Osteocyte (in vitro differentiated cells): ENCODE results near the gene SMIM44. TPM values are rescaled to one million over a fixed set of nuclear protein-coding genes. Genes with fewer than 3 reads are reported as not detected.

Source experiments
- DNase-seq: peaks from one replicate; pipeline ENCODE4 v3.0.0; 2021; ENCODE audit warnings: mixed read lengths; ENCODE audit not compliant: unreplicated experiment; ENCODE audit errors: extremely low spot score
- H3K27ac Mint-ChIP-seq: one replicate; pipeline ENCODE4 v1.8.0; 2021; ENCODE audit warnings: mild to moderate bottlenecking, mixed read lengths; ENCODE audit not compliant: unreplicated experiment
- H3K27me3 Mint-ChIP-seq: one replicate; pipeline ENCODE4 v1.8.0; 2021; ENCODE audit warnings: mixed read lengths; ENCODE audit not compliant: unreplicated experiment
- H3K36me3 Mint-ChIP-seq: one replicate; pipeline ENCODE4 v1.8.0; 2021; ENCODE audit warnings: mixed read lengths; ENCODE audit not compliant: unreplicated experiment
- H3K4me1 Mint-ChIP-seq: one replicate; pipeline ENCODE4 v1.8.0; 2021; ENCODE audit warnings: mixed read lengths; ENCODE audit not compliant: unreplicated experiment
- H3K4me3 Mint-ChIP-seq: one replicate; pipeline ENCODE4 v1.8.0; 2021; ENCODE audit warnings: mild to moderate bottlenecking, moderate library complexity, mixed read lengths; ENCODE audit not compliant: unreplicated experiment
- H3K9me3 Mint-ChIP-seq: one replicate; pipeline ENCODE4 v1.8.0; 2021; ENCODE audit warnings: mixed read lengths; ENCODE audit not compliant: unreplicated experiment
- total RNA-seq: library from RNA; stranded (reverse); gene quantifications from 2 replicates; pipeline ENCODE4 v1.2.1, GENCODE V29; 2021
- TF ChIP-seq, protein P1 (sequence below): fragments of 200-600 bp; sonication (generic); IDR thresholded peaks from 2 replicates; pipeline ENCODE4 v1.5.0; 2021; ENCODE audit warnings: antibody characterized with exemption, mild to moderate bottlenecking, moderate library complexity

SMIM44 gene
- total RNA-seq, 1 donor from 2014 or later = not detected

DNA sequence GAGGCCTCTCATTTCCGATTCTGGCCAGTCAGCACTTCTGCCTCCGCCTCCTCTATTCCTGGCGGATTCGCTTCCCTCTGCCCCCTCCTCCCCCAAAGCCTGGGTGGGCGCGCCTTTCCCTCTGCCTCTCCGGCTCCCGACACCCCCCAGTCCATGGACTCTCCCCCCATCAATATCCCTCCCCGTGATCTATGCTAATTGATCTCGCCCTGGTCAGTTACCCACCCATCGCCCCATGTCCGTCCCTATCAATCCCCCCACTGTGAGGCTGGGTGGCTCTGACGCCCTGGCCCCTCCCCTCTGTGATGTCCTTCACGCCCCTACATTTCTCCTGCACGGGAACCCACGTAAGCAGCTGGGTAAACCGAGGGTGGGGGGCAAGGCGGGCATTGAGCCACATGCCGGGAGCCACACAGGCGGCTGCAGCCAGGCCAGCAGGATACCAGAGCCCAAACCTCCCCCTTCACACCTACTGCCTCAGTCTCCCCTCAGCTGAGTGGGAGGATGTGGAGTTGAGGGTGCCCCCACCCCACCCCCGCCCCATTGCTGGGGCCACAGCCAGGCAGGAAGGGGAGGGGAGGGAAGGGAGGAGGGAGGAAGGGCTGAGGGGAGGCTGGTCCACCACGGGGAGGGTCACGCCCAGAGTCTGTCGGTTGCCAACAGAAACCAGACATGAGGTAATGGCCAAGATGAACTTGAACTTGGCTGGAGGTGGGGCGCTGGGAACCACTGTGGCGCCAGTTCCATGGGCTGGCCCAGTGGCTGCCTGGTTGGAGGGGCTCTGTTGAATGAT is 24.0 kb downstream of the SMIM44 start:
- Mint-ChIP-seq H3K9me3 (no peaks in the 10 kb centered on the region), H3K27ac (peak overlapping the region; percentile 91)
- DNase-seq = no peak

DNA sequence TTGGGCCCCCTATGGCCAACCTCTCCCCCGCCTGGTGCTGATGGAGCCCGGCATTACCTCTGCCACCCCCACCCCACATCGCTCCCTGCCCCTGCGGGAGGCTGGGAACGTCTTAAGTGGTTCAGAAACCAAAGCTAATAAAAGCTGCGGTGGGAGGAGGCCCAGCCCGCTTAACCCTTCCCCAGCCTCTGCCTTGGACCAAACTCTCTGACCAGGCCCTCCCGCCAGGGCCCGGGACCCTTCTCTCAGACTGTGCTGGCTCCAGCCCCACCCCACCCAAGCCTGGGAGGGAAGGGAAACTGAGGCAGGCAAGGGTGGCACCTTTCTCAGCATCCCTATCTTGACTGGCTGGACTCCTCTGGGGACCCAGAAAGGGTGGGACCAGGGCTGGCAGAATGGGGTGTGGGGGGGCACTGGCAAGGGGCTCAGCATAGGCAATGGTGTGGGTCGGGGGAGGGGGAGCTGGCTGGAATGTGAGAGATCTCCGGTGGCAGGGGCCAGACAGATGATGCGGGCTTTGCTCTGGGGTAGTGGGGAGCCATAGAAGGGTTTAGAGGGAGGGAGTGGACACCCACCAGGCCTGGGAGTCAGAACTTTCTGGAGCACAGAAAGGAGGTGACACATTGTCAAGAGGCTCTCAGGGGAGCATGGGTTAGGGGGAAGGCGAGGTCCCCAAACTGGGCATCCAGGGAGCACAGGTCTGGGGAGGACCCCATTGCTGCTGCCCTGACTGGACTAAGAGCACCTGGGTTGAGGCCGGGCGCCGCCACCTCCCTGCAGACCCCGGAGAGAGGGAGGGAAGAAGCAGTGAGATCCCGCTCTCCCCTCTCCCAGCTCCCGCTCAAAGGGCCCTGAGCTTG is 24.8 kb downstream of the SMIM44 start:
- peak overlapping the region; percentile 38 for H3K4me3 Mint-ChIP-seq
- peak overlapping the region; percentile 91 for H3K27ac Mint-ChIP-seq
- H3K36me3 Mint-ChIP-seq = peaks cover 6% of the 10 kb centered on the region
- no peaks in the 10 kb centered on the region for H3K27me3 Mint-ChIP-seq
- peaks cover 41% of the 10 kb centered on the region for H3K4me1 Mint-ChIP-seq
- no peaks in the 10 kb centered on the region for H3K9me3 Mint-ChIP-seq
- no peak for DNase-seq
- TF ChIP-seq, protein P1, sequence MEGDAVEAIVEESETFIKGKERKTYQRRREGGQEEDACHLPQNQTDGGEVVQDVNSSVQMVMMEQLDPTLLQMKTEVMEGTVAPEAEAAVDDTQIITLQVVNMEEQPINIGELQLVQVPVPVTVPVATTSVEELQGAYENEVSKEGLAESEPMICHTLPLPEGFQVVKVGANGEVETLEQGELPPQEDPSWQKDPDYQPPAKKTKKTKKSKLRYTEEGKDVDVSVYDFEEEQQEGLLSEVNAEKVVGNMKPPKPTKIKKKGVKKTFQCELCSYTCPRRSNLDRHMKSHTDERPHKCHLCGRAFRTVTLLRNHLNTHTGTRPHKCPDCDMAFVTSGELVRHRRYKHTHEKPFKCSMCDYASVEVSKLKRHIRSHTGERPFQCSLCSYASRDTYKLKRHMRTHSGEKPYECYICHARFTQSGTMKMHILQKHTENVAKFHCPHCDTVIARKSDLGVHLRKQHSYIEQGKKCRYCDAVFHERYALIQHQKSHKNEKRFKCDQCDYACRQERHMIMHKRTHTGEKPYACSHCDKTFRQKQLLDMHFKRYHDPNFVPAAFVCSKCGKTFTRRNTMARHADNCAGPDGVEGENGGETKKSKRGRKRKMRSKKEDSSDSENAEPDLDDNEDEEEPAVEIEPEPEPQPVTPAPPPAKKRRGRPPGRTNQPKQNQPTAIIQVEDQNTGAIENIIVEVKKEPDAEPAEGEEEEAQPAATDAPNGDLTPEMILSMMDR = no peak

More for the DNA sequence above, 24.0 kb downstream of the SMIM44 start:
- Mint-ChIP-seq H3K4me3 (peak overlapping the region; percentile 26), H3K4me1 (peaks cover 41% of the 10 kb centered on the region), H3K36me3 (peaks cover 6% of the 10 kb centered on the region), H3K27me3 (no peaks in the 10 kb centered on the region)
- TF ChIP-seq, protein P1 = no peak

DNA sequence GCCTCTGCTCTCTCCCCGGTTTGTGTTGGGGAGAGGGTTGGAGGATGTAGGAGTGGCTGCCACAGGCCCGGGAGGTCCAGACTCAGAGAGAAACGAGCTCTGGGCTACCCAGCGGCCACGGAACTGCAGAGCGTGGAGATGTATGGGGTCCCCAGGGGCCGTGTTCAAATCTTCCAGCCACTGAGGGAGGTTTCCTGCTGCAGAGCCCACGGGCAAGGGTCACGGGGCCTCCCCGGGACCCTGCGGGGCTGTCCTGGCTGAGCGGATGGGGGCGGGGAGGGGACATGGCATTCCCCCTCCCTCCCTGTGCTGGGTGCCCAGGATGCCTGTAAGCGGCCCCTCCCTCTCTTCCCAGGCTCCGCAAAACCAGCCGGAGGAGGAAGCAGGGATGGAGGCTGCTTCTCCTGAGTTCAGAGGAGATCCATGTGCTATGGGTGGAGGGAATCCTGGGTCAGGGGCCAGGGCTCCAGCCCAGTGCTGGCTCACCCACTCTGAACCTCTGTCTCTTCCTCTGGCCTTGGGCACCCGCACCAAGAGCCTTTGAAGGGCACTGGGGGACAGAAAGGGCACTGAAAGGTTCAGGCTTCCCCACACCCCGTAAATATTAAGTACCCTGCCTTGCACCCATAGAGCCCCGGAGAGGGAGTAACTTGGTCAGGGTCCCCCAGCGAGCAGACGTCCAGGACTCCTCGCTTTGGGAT is 25.6 kb downstream of the SMIM44 start:
- H3K36me3 Mint-ChIP-seq = peaks cover 8% of the 10 kb centered on the region
- H3K4me3 Mint-ChIP-seq = peak overlapping the region; percentile 18
- TF ChIP-seq, protein P1 = no peak
- H3K27ac Mint-ChIP-seq = peak overlapping the region; percentile 91
- no peak for DNase-seq
- H3K4me1 Mint-ChIP-seq = peaks cover 39% of the 10 kb centered on the region
- H3K9me3 Mint-ChIP-seq = no peaks in the 10 kb centered on the region
- no peaks in the 10 kb centered on the region for H3K27me3 Mint-ChIP-seq

DNA sequence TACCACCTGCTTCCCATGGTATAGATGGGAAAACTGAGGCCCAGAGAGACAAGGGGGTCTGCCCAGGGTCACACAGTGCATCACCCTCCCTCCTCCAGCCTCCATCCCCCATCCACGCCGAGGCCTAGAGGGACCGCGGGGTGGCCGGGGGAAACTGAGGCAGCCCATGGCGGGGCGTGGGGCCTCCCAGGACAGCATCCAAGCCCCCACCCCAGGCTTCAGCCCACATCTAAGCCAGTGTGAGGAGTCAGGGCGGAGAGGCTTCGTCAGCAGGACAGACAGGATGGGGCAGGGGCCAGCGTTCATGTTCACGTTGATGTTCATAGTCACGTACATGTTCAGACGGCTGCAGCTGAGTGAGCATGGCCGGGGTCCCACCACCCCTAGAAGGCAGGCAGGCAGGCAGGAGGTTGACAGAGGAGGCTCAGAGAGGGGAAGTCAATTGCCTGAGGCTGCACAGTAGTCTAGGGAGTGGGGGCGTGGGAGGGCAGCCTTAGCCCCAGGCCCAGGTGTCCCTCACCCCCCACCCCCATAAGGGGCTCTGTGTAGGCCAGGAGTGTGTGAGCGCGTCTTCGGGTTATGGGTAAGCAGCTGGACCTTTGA is 26.2 kb downstream of the SMIM44 start:
- no peak overlapping the region for H3K4me3 Mint-ChIP-seq
- H3K4me1 Mint-ChIP-seq = peaks cover 39% of the 10 kb centered on the region
- H3K27ac Mint-ChIP-seq = peak overlapping the region; percentile 91
- no peak for DNase-seq
- TF ChIP-seq, protein P1 = no peak
- no peaks in the 10 kb centered on the region for H3K27me3 Mint-ChIP-seq
- H3K36me3 Mint-ChIP-seq = peaks cover 8% of the 10 kb centered on the region
- no peaks in the 10 kb centered on the region for H3K9me3 Mint-ChIP-seq
